ENCODE data around the gene NR2F6. TPM values are rescaled to one million over a fixed set of nuclear protein-coding genes. Genes with fewer than 3 reads are reported as not detected.

The NR2F6 gene
- total and polyA plus RNA-seq, 2 donors (not counting 1 experiment from before 2014, with no cell fraction given), result 2.0 to 4.9 TPM

DNA sequence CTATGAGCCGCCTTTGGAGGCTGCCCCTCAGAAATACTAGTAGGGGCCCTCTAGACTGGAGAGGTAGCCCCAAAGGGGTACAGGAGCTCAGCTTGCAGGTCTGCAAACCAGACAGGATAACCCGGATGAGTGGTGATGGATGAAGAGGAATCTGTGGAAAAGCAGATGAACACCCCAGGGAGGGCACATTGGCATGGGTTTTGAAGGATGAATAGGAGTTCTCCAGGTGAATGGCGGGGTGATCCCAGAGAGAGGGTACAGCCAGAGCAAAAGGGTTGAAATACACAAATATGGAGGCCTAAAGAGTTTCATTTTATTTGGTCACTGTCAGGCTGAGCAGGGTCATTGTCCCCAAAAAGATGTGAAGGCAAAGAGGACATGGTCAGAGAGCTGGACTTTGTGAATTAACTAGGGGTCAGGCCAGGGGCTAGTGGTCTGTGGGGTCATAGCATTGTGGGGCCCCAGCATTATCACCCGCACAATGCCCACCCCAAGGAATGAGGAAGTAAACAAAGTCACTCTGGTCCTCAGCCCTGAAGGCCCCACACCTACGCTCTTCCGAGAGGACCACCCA, 4.8 kb downstream of the NR2F6 start:
- H3K9ac ChIP-seq (ENCODE audit: low read length), result no peak overlapping the region
- H3K4me2 ChIP-seq (replicated peaks; ENCODE audit: low read depth, low read length, poor library complexity, severe bottlenecking), result no peak overlapping the region
- Mint-ChIP-seq H3K4me1 (peaks cover 17% of the 10 kb centered on the region), H3K27ac (peak overlapping the region; percentile 68), H3K27me3 (no peaks in the 10 kb centered on the region), H3K9me3 (ENCODE audit: insufficient read depth) (no peaks in the 10 kb centered on the region), H3K4me3 (no peak overlapping the region)
- no peak overlapping the region for H3K4me3 ChIP-seq (ENCODE audit: control extremely low read depth in 1 of 5, extremely low read depth in 1 of 5, insufficient read depth in 1 of 5, low read depth in 2 of 5, low read length in 4 of 5)
- H3K4me1 ChIP-seq (ENCODE audit: control insufficient read depth in 2 of 2, insufficient read depth in 2 of 2, low read length in 2 of 2), result peaks cover 0 to 19% of the 10 kb centered on the region in 2 donors
- H3K36me3 ChIP-seq (replicated peaks in 1 of 2; ENCODE audit: control extremely low read depth in 1 of 2, control insufficient read depth in 1 of 2, extremely low read depth in 1 of 2, insufficient read depth in 2 of 2, low read length in 1 of 2), result no peaks in the 10 kb centered on the region
- H3K79me2 ChIP-seq (ENCODE audit: control insufficient read depth, insufficient read depth, low read length), result no peaks in the 10 kb centered on the region
- ChIA-PET POLR2A (interaction anchor here (1.4 kb wide), 1 partner anchor 14 kb away, joined by 4 read pairs; no protein-coding TSS in a partner anchor), CTCF (no interaction called here)
- TF ChIP-seq, protein P1, sequence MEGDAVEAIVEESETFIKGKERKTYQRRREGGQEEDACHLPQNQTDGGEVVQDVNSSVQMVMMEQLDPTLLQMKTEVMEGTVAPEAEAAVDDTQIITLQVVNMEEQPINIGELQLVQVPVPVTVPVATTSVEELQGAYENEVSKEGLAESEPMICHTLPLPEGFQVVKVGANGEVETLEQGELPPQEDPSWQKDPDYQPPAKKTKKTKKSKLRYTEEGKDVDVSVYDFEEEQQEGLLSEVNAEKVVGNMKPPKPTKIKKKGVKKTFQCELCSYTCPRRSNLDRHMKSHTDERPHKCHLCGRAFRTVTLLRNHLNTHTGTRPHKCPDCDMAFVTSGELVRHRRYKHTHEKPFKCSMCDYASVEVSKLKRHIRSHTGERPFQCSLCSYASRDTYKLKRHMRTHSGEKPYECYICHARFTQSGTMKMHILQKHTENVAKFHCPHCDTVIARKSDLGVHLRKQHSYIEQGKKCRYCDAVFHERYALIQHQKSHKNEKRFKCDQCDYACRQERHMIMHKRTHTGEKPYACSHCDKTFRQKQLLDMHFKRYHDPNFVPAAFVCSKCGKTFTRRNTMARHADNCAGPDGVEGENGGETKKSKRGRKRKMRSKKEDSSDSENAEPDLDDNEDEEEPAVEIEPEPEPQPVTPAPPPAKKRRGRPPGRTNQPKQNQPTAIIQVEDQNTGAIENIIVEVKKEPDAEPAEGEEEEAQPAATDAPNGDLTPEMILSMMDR (IDR thresholded peaks at IDR 0.05), result no peak
- no peak for TF ChIP-seq EZH2 (IDR thresholded peaks at IDR 0.05; ENCODE audit: borderline replicate concordance, insufficient read depth, low read depth, low read length, poor library complexity, severe bottlenecking)
- ATAC-seq (ENCODE audit: low read depth), result no peak
- no peak overlapping the region for H3K27ac ChIP-seq (ENCODE audit: low read length in 2 of 2)
- DNase-seq, result no peak
- H2AFZ ChIP-seq (ENCODE audit: insufficient read depth, low read depth, low read length, poor library complexity, severe bottlenecking), result no peak overlapping the region
- 96% methylated on average over 5 of the region's 6 CpGs for WGBS (ENCODE audit: insufficient coverage)
- no peaks in the 10 kb centered on the region for H3K27me3 ChIP-seq (replicated peaks in 1 of 4; ENCODE audit: control extremely low read depth in 1 of 4, control insufficient read depth in 3 of 4, insufficient read depth in 4 of 4, low read length in 3 of 4)
- H3K9me3 ChIP-seq (ENCODE audit: control extremely low read depth in 1 of 3, control insufficient read depth in 2 of 3, insufficient read depth in 1 of 3, low read length in 2 of 3), result peaks cover 0 to 2% (median 0%) of the 10 kb centered on the region in 3 donors
- intact Hi-C loops (cut with micrococcal nuclease), result no loop called here
- H4K20me1 ChIP-seq (ENCODE audit: control insufficient read depth, insufficient read depth, low read length, poor library complexity, severe bottlenecking), result no peaks in the 10 kb centered on the region

DNA sequence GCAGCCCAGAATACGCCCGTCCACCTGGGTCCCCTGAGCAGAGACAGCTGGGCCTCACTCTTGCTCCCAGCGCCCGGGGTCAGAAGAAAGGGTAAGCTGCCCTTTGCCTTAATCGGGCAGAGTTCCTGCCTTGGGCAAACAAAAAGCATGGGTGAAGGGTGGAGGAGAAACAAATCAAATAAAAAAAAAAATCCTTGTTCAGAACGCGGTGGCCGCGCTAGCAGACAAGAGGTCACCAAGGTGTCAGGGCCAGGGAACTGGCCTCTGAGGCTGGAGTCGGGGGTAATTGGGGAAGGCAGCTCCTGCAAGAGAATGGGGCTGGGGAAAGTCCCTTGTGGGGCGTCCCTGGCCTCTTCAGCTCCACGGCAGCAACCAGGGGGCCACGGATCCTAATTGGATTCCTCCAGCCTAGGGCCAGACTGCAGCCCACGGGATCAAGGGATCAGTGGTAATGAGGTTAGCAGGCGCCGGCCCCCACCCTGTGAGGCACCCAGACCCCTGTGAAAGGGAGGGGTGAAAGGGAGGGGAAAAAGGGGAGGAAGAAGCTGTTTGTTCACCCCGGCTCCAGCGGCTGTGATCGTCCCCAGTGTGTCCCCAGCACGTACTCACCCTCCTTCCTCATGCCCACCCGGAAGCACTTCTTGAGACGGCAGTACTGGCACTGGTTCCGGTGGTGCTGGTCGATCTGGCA, 5.5 kb downstream of the NR2F6 start:
- no peak overlapping the region for H3K4me3 Mint-ChIP-seq
- POLR2A ChIA-PET, result interaction anchor here (0.5 kb wide), 1 partner anchor 17 kb away, joined by 4 read pairs; no protein-coding TSS in a partner anchor
- 93% methylated on average over 20 of the region's 24 CpGs for WGBS (ENCODE audit: insufficient coverage)
- H3K27me3 Mint-ChIP-seq, result no peaks in the 10 kb centered on the region
- no peaks in the 10 kb centered on the region for H3K79me2 ChIP-seq (ENCODE audit: control insufficient read depth, insufficient read depth, low read length)
- peaks cover 0 to 20% of the 10 kb centered on the region in 2 donors for H3K4me1 ChIP-seq (ENCODE audit: control insufficient read depth in 2 of 2, insufficient read depth in 2 of 2, low read length in 2 of 2)
- H3K4me1 Mint-ChIP-seq, result peaks cover 20% of the 10 kb centered on the region
- H3K36me3 ChIP-seq (replicated peaks in 1 of 2; ENCODE audit: control extremely low read depth in 1 of 2, control insufficient read depth in 1 of 2, extremely low read depth in 1 of 2, insufficient read depth in 2 of 2, low read length in 1 of 2), result no peaks in the 10 kb centered on the region
- DNase-seq, result no peak
- H3K27ac Mint-ChIP-seq, result peak overlapping the region; percentile 15
- H3K9ac ChIP-seq (ENCODE audit: low read length), result no peak overlapping the region
- no peak overlapping the region for H3K4me3 ChIP-seq (ENCODE audit: control extremely low read depth in 1 of 5, extremely low read depth in 1 of 5, insufficient read depth in 1 of 5, low read depth in 2 of 5, low read length in 4 of 5)
- no peak for ATAC-seq (ENCODE audit: low read depth)
- no peaks in the 10 kb centered on the region for H4K20me1 ChIP-seq (ENCODE audit: control insufficient read depth, insufficient read depth, low read length, poor library complexity, severe bottlenecking)
- no peaks in the 10 kb centered on the region for H3K27me3 ChIP-seq (replicated peaks in 1 of 4; ENCODE audit: control extremely low read depth in 1 of 4, control insufficient read depth in 3 of 4, insufficient read depth in 4 of 4, low read length in 3 of 4)
- CTCF ChIA-PET, result no interaction called here
- peaks cover 0 to 2% (median 0%) of the 10 kb centered on the region in 3 donors for H3K9me3 ChIP-seq (ENCODE audit: control extremely low read depth in 1 of 3, control insufficient read depth in 2 of 3, insufficient read depth in 1 of 3, low read length in 2 of 3)
- TF ChIP-seq, protein P1 (IDR thresholded peaks at IDR 0.05), result no peak
- TF ChIP-seq EZH2 (IDR thresholded peaks at IDR 0.05; ENCODE audit: borderline replicate concordance, insufficient read depth, low read depth, low read length, poor library complexity, severe bottlenecking), result no peak
- no peaks in the 10 kb centered on the region for H3K9me3 Mint-ChIP-seq (ENCODE audit: insufficient read depth)
- intact Hi-C loops (cut with micrococcal nuclease), result no loop called here
- no peak overlapping the region for H2AFZ ChIP-seq (ENCODE audit: insufficient read depth, low read depth, low read length, poor library complexity, severe bottlenecking)
- no peak overlapping the region for H3K27ac ChIP-seq (ENCODE audit: low read length in 2 of 2)
- no peak overlapping the region for H3K4me2 ChIP-seq (replicated peaks; ENCODE audit: low read depth, low read length, poor library complexity, severe bottlenecking)

Measured in B cell (primary cell).